ENCODE results near the gene SLC39A5.
A peak's percentile ranks its signal among the peaks of the same experiment; 100 is the strongest.

The SLC39A5 gene

GRCh38 chr12:56223571-56224101 lies 6.2 kb upstream of the SLC39A5 start:
- TF ChIP-seq CTCF (conservative IDR thresholded peaks at IDR 0.05; ENCODE audit: low read depth, low read length), result no peak
- peak overlapping the region; percentile 31 for H3K4me3 ChIP-seq (ENCODE audit: low read length)
- DNase-seq (ENCODE audit: low read depth), result no peak

GRCh38 chr12:56224102-56224701 lies 5.6 kb upstream of the SLC39A5 start, which contains the start of gene NABP2:
Gene NABP2, plus strand, starts transcription at chr12:56224342. Its CDS starts 515 bp downstream, at chr12:56224857.
- peak within 1 kb of the TSS; percentile 80 for H3K4me3 ChIP-seq (ENCODE audit: low read length)
- TF ChIP-seq CTCF (conservative IDR thresholded peaks at IDR 0.05; ENCODE audit: low read depth, low read length), result peak; percentile 68
- DNase-seq (ENCODE audit: low read depth), result peak; percentile 89

- no peak for TF ChIP-seq CTCF (conservative IDR thresholded peaks at IDR 0.05; ENCODE audit: low read depth, low read length)
- no peak for DNase-seq (ENCODE audit: low read depth)
- peak overlapping the region; percentile 80 for H3K4me3 ChIP-seq (ENCODE audit: low read length)
Observed at GRCh38 chr12:56224954-56225353, 4.9 kb upstream of the SLC39A5 start.

- no peak overlapping the region for H3K4me3 ChIP-seq (ENCODE audit: low read length)
- TF ChIP-seq CTCF (conservative IDR thresholded peaks at IDR 0.05; ENCODE audit: low read depth, low read length), result no peak
- DNase-seq (ENCODE audit: low read depth), result no peak
Observed at GRCh38 chr12:56229082-56229481, 769 bp upstream of the SLC39A5 start.

GRCh38 chr12:56230432-56231183 lies 757 bp downstream of the SLC39A5 start:
- H3K4me3 ChIP-seq (ENCODE audit: low read length), result no peak overlapping the region
- no peak for DNase-seq (ENCODE audit: low read depth)
- no peak for TF ChIP-seq CTCF (conservative IDR thresholded peaks at IDR 0.05; ENCODE audit: low read depth, low read length)

GRCh38 chr12:56231184-56231582 lies 1.3 kb downstream of the SLC39A5 start:
- TF ChIP-seq CTCF (conservative IDR thresholded peaks at IDR 0.05; ENCODE audit: low read depth, low read length), result no peak
- DNase-seq (ENCODE audit: low read depth), result no peak
- H3K4me3 ChIP-seq (ENCODE audit: low read length), result no peak overlapping the region
